Endothelial cell of umbilical vein (primary cell): ENCODE results near the gene VSX1.

Experiments
- CTCF ChIP-seq, 2 donors: IDR thresholded peaks; 1 replicate in 1 of 2; 2 replicates in 1 of 2; pipeline ENCODE4 v1.5.1; 2011; ENCODE audit warnings: low read length in 2 of 2, mild to moderate bottlenecking in 2 of 2, moderate library complexity in 2 of 2, control low read depth in 1 of 2, inconsistent platforms in 1 of 2, low read depth in 1 of 2; ENCODE audit not compliant: insufficient read depth in 1 of 2; ENCODE audit errors: extremely low read depth in 1 of 2
- EZH2 ChIP-seq: IDR thresholded peaks from 2 replicates; pipeline ENCODE4 v1.6.1; 2012; ENCODE audit warnings: borderline replicate concordance, low read depth, mild to moderate bottlenecking, moderate library complexity, low read length, inconsistent platforms; ENCODE audit not compliant: severe bottlenecking
- JUN ChIP-seq: IDR thresholded peaks from 2 replicates; pipeline ENCODE4 v1.6.1; 2011; ENCODE audit warnings: borderline replicate concordance, low read depth; ENCODE audit not compliant: insufficient read length, insufficient read depth
- MAX ChIP-seq: IDR thresholded peaks from 2 replicates; pipeline ENCODE4 v1.6.1; 2011; ENCODE audit not compliant: insufficient read depth, insufficient read length
- POLR2A ChIP-seq: IDR thresholded peaks from 2 replicates; pipeline ENCODE4 v1.6.1; 2012; ENCODE audit warnings: low read depth, mild to moderate bottlenecking, control low read depth, low read length

GRCh38 chr20:25084626-25085187, 2.8 kb upstream of the VSX1 start:
- TF ChIP-seq CTCF (IDR thresholded peaks at IDR 0.05; ENCODE audit: extremely low read depth in 1 of 2, insufficient read depth in 1 of 2, low read depth in 1 of 2, low read length in 2 of 2) (no peak), POLR2A (no peak), JUN (no peak), EZH2 (no peak), MAX (no peak)
